Measurements from ENCODE around the gene MAN1C1. TPM values are rescaled to one million over a fixed set of nuclear protein-coding genes. Genes with fewer than 3 reads are reported as not detected.
A peak's percentile ranks its signal among the peaks of the same experiment; 100 is the strongest.

Gene MAN1C1
- polyA plus RNA-seq, 4 donors, result 11.5 to 17.5 (median 16.3) TPM

- no peak for DNase-seq (ENCODE audit: low read depth in 4 of 4, low spot score in 3 of 4)
Measured at GRCh38 chr1:25707280-25708016, 90.9 kb downstream of the MAN1C1 start.

GRCh38 chr1:25710583-25711347 lies 94.2 kb downstream of the MAN1C1 start:
- DNase-seq (ENCODE audit: low read depth in 4 of 4, low spot score in 3 of 4), result no peak

- DNase-seq (ENCODE audit: low read depth in 4 of 4, low spot score in 3 of 4), result no peak
Measured at GRCh38 chr1:25711555-25712298, 95.1 kb downstream of the MAN1C1 start.

- no peak for DNase-seq (ENCODE audit: low read depth in 4 of 4, low spot score in 3 of 4)
Measured at GRCh38 chr1:25712299-25712970, 95.8 kb downstream of the MAN1C1 start.

GRCh38 chr1:25713961-25714360 lies 97.4 kb downstream of the MAN1C1 start:
- DNase-seq (ENCODE audit: low read depth in 4 of 4, low spot score in 3 of 4), result no peak

- no peak for DNase-seq (ENCODE audit: low read depth in 4 of 4, low spot score in 3 of 4)
Measured at GRCh38 chr1:25714372-25714931, 97.9 kb downstream of the MAN1C1 start.

- no peak for DNase-seq (ENCODE audit: low read depth in 4 of 4, low spot score in 3 of 4)
Measured at GRCh38 chr1:25715888-25716287, 99.3 kb downstream of the MAN1C1 start.

GRCh38 chr1:25716320-25716719 lies 99.7 kb downstream of the MAN1C1 start:
- DNase-seq (ENCODE audit: low read depth in 4 of 4, low spot score in 3 of 4), result no peak

GRCh38 chr1:25718732-25719131 lies 102.1 kb downstream of the MAN1C1 start:
- no peak for DNase-seq (ENCODE audit: low read depth in 4 of 4, low spot score in 3 of 4)

GRCh38 chr1:25720624-25721023 lies 104.0 kb downstream of the MAN1C1 start:
- no peak for DNase-seq (ENCODE audit: low read depth in 4 of 4, low spot score in 3 of 4)

- DNase-seq (ENCODE audit: low read depth in 4 of 4, low spot score in 3 of 4), result no peak
Measured at GRCh38 chr1:25723250-25723880, 106.8 kb downstream of the MAN1C1 start.

GRCh38 chr1:25724201-25724600 lies 107.6 kb downstream of the MAN1C1 start:
- DNase-seq (ENCODE audit: low read depth in 4 of 4, low spot score in 3 of 4), result no peak

- DNase-seq (ENCODE audit: low read depth in 4 of 4, low spot score in 3 of 4), result no peak
Measured at GRCh38 chr1:25724966-25725365, 108.4 kb downstream of the MAN1C1 start.

- DNase-seq (ENCODE audit: low read depth in 4 of 4, low spot score in 3 of 4), result no peak
Measured at GRCh38 chr1:25725482-25725881, 108.9 kb downstream of the MAN1C1 start.

- no peak for DNase-seq (ENCODE audit: low read depth in 4 of 4, low spot score in 3 of 4)
Measured at GRCh38 chr1:25727088-25727487, 110.5 kb downstream of the MAN1C1 start.

GRCh38 chr1:25727635-25728286 lies 111.2 kb downstream of the MAN1C1 start:
- DNase-seq (ENCODE audit: low read depth in 4 of 4, low spot score in 3 of 4), result peak in 1 of 4 donors; percentile 43

GRCh38 chr1:25728301-25728935 lies 111.8 kb downstream of the MAN1C1 start:
- DNase-seq (ENCODE audit: low read depth in 4 of 4, low spot score in 3 of 4), result no peak

- DNase-seq (ENCODE audit: low read depth in 4 of 4, low spot score in 3 of 4), result no peak
Measured at GRCh38 chr1:25729045-25729444, 112.5 kb downstream of the MAN1C1 start.

Measured in left renal pelvis (tissue), 4 donors.